Endothelial cell of umbilical vein (primary cell): ENCODE results near the gene RNF40. TPM values are rescaled to one million over a fixed set of nuclear protein-coding genes. Genes with fewer than 3 reads are reported as not detected.

ENCODE experiments used
- BruUV-seq: library from RNA; stranded (reverse); fragments of 400-500 nt; replicated peaks from 2 replicates; lab custom pipeline; 2021; lab: Mats Ljungman, UMichigan
- CTCF ChIA-PET: fragments of 300-600, 350-600 bp; sonication (Branson Sonifier 250); formaldehyde crosslinking; loops from one replicate; lab custom pipeline; 2021; ENCODE audit warnings: antibody characterized with exemption, inconsistent platforms; lab: Charles Lee
- POLR2A ChIA-PET: fragments of 300-600, 350-600 bp; sonication (Branson Sonifier 250); formaldehyde crosslinking; loops from one replicate; lab custom pipeline; 2021; ENCODE audit warnings: antibody characterized with exemption, inconsistent platforms; lab: Charles Lee
- DNase-seq: peaks from one replicate; pipeline ENCODE4 v3.0.0-alpha.2; 2011; ENCODE audit warnings: low read depth, low spot score
- FAIRE-seq: peaks from 2 replicates; lab custom pipeline; 2011; peaks lifted over from hg19 to GRCh38; lab: Jason Lieb, UNC
- H2AFZ ChIP-seq: 2 replicates; pipeline ENCODE4 v1.6.0; 2012; ENCODE audit warnings: low read depth, low read length, control low read depth, inconsistent platforms
- H3K27ac ChIP-seq: 2 replicates; pipeline ENCODE4 v1.5.1; 2011; ENCODE audit warnings: low read depth, mild to moderate bottlenecking, control low read depth, low read length, moderate library complexity; ENCODE audit not compliant: insufficient read depth
- H3K27me3 ChIP-seq, 2 experiments: 2 replicates each; pipeline versions ENCODE4 v1.6.0 to v1.6.1; 2011; ENCODE audit warnings: low read length in 2 of 2, mixed read lengths in 1 of 2; ENCODE audit not compliant: control insufficient read depth in 2 of 2, insufficient read depth in 2 of 2
- H3K36me3 ChIP-seq, 2 experiments: 2 replicates in 1 of 2; 3 replicates in 1 of 2; pipeline ENCODE4 v1.5.1; 2011; ENCODE audit warnings: low read length in 2 of 2, mild to moderate bottlenecking in 1 of 2, moderate library complexity in 1 of 2; ENCODE audit not compliant: control insufficient read depth in 2 of 2, insufficient read depth in 2 of 2; ENCODE audit errors: extremely low read depth in 1 of 2
- H3K4me1 ChIP-seq: 3 replicates; pipeline ENCODE4 v1.5.1; 2011; ENCODE audit warnings: mild to moderate bottlenecking, low read length; ENCODE audit not compliant: control insufficient read depth, insufficient read depth; ENCODE audit errors: extremely low read depth
- H3K4me2 ChIP-seq: 2 replicates; pipeline ENCODE4 v1.6.1; 2011; ENCODE audit warnings: low read length, control low read depth, mixed read lengths; ENCODE audit not compliant: insufficient read depth
- H3K4me3 ChIP-seq, 3 experiments: fragments of 200-600 bp in 1 of 3; sonication (generic), shearing (Covaris generic) in 1 of 3; replicated peaks in 1 of 3; 2 replicates each; pipeline ENCODE4 v1.5.1; 2011 to 2016; ENCODE audit warnings: control low read depth in 3 of 3, low read length in 3 of 3, mild to moderate bottlenecking in 2 of 3, inconsistent platforms in 1 of 3, low read depth in 1 of 3, moderate library complexity in 1 of 3; ENCODE audit not compliant: insufficient read depth in 1 of 3
- H3K79me2 ChIP-seq: 2 replicates; pipeline ENCODE4 v1.6.0; 2012; ENCODE audit warnings: low read length, inconsistent platforms; ENCODE audit not compliant: control insufficient read depth, insufficient read depth
- H3K9ac ChIP-seq: replicated peaks from 2 replicates; pipeline ENCODE3; 2011; ENCODE audit warnings: low read length, control low read depth; ENCODE audit not compliant: insufficient read depth; ENCODE audit errors: extremely low read depth
- H3K9me1 ChIP-seq: replicated peaks from 3 replicates; pipeline ENCODE4 v1.6.0; 2011; ENCODE audit warnings: mild to moderate bottlenecking, low read length; ENCODE audit not compliant: control insufficient read depth, insufficient read depth; ENCODE audit errors: extremely low read depth
- H3K9me3 ChIP-seq: replicated peaks from 2 replicates; pipeline ENCODE4 v1.5.1; 2012; ENCODE audit warnings: low read length, inconsistent platforms; ENCODE audit not compliant: control insufficient read depth, insufficient read depth
- H4K20me1 ChIP-seq: replicated peaks from 2 replicates; pipeline ENCODE3; 2011; ENCODE audit warnings: mild to moderate bottlenecking, low read length; ENCODE audit not compliant: control insufficient read depth, insufficient read depth; ENCODE audit errors: extremely low read depth
- EZH2 ChIP-seq: IDR thresholded peaks from 2 replicates; pipeline ENCODE4 v1.6.1; 2012; ENCODE audit warnings: borderline replicate concordance, low read depth, mild to moderate bottlenecking, moderate library complexity, low read length, inconsistent platforms; ENCODE audit not compliant: severe bottlenecking
- FOS ChIP-seq: IDR thresholded peaks from 2 replicates; pipeline ENCODE4 v1.6.1; 2011; ENCODE audit warnings: mild to moderate bottlenecking, low read length, moderate library complexity, borderline replicate concordance; ENCODE audit not compliant: insufficient read depth
- GATA2 ChIP-seq: IDR thresholded peaks from 2 replicates; pipeline ENCODE4 v1.7.0; 2011; ENCODE audit warnings: low read depth, mild to moderate bottlenecking, moderate library complexity, mixed read lengths, low read length; ENCODE audit not compliant: insufficient read length, insufficient read depth
- JUN ChIP-seq: IDR thresholded peaks from 2 replicates; pipeline ENCODE4 v1.6.1; 2011; ENCODE audit warnings: borderline replicate concordance, low read depth; ENCODE audit not compliant: insufficient read length, insufficient read depth
- MAX ChIP-seq: IDR thresholded peaks from 2 replicates; pipeline ENCODE4 v1.6.1; 2011; ENCODE audit not compliant: insufficient read depth, insufficient read length
- MYC ChIP-seq: IDR thresholded peaks from one replicate; pipeline ENCODE4 v1.6.1; 2011; ENCODE audit warnings: mild to moderate bottlenecking, low read depth, low read length
- POLR2A ChIP-seq: IDR thresholded peaks from 2 replicates; pipeline ENCODE4 v1.6.1; 2012; ENCODE audit warnings: low read depth, mild to moderate bottlenecking, control low read depth, low read length
- POLR2AphosphoS5 ChIP-seq: IDR thresholded peaks from 2 replicates; pipeline ENCODE4 v1.6.1; 2012; ENCODE audit warnings: low read depth, mild to moderate bottlenecking, control low read depth, low read length, moderate library complexity; ENCODE audit not compliant: insufficient read depth
- dilution Hi-C: fragments of 300-500 bp; cut with MboI; formaldehyde crosslinking; loops from one replicate; pipeline ENCODE4 v1.15.0; 2019; ENCODE audit warnings: low sequenced_read_pairs; ENCODE audit not compliant: extremely low pct_ligation_motif_present
- intact Hi-C: fragments of 100-400 bp; cut with micrococcal nuclease; formaldehyde crosslinking; loops from one replicate; pipeline ENCODE4 v1.10.0; 2022
- polyA plus RNA-seq, 4 experiments: library from polyadenylated mRNA; depleted of rRNA in 3 of 4; stranded (reverse) in 3 of 4; unstranded in 1 of 4; fragments of >200 nt; gene quantifications; 2 replicates each; pipeline versions ENCODE4 v1.2.1 to v1.2.3, GENCODE V29; 2011 to 2012; ENCODE audit warnings: missing spikeins in 1 of 4
- total RNA-seq: library from RNA; stranded (reverse); gene quantifications from 2 replicates; pipeline ENCODE4 v1.2.3, GENCODE V29; 2021
- TF ChIP-seq, protein P1 (sequence below), 2 donors: IDR thresholded peaks; 1 replicate in 1 of 2; 2 replicates in 1 of 2; pipeline ENCODE4 v1.5.1; 2011; ENCODE audit warnings: low read length in 2 of 2, mild to moderate bottlenecking in 2 of 2, moderate library complexity in 2 of 2, control low read depth in 1 of 2, inconsistent platforms in 1 of 2, low read depth in 1 of 2; ENCODE audit not compliant: insufficient read depth in 1 of 2; ENCODE audit errors: extremely low read depth in 1 of 2

RNF40 gene
- total and polyA plus RNA-seq, 2 donors (not counting 3 experiments of a cell fraction or from before 2014, with no cell fraction given) = 60.5 to 102 TPM

- dilution Hi-C loops = no loop called here
- no TSS peak for BruUV-seq
- Histone ChIP-seq H3K27me3 (no peaks in the 10 kb centered on the region), H3K4me1 (peaks cover 5% of the 10 kb centered on the region), H3K36me3 (peaks cover 55% of the 10 kb centered on the region in 2 experiments), H3K4me3 (no peak overlapping the region), H2AFZ (no peak overlapping the region), H4K20me1 (no peaks in the 10 kb centered on the region), H3K9me1 (no peaks in the 10 kb centered on the region), H3K79me2 (peaks cover 34% of the 10 kb centered on the region), H3K9ac (no peak overlapping the region), H3K27ac (no peak overlapping the region), H3K4me2 (no peak overlapping the region), H3K9me3 (no peaks in the 10 kb centered on the region)
- intact Hi-C loops = no loop called here
- TF ChIP-seq FOS (no peak), POLR2AphosphoS5 (no peak), EZH2 (no peak), MAX (no peak), POLR2A (no peak), GATA2 (no peak), JUN (no peak), MYC (no peak)
- TF ChIP-seq, protein P1, sequence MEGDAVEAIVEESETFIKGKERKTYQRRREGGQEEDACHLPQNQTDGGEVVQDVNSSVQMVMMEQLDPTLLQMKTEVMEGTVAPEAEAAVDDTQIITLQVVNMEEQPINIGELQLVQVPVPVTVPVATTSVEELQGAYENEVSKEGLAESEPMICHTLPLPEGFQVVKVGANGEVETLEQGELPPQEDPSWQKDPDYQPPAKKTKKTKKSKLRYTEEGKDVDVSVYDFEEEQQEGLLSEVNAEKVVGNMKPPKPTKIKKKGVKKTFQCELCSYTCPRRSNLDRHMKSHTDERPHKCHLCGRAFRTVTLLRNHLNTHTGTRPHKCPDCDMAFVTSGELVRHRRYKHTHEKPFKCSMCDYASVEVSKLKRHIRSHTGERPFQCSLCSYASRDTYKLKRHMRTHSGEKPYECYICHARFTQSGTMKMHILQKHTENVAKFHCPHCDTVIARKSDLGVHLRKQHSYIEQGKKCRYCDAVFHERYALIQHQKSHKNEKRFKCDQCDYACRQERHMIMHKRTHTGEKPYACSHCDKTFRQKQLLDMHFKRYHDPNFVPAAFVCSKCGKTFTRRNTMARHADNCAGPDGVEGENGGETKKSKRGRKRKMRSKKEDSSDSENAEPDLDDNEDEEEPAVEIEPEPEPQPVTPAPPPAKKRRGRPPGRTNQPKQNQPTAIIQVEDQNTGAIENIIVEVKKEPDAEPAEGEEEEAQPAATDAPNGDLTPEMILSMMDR (IDR thresholded peaks at IDR 0.05; ENCODE audit: extremely low read depth in 1 of 2, insufficient read depth in 1 of 2, low read depth in 1 of 2, low read length in 2 of 2) = no peak
- no peak for FAIRE-seq
- DNase-seq = no peak
- POLR2A ChIA-PET = no interaction called here
- CTCF ChIA-PET = no interaction called here
These were observed 46.2 kb upstream of the RNF40 start for GRCh38 chr16:30715750-30716445.
